Measurements from ENCODE around the gene RBM39.

GRCh38 chr20:35774391-35774790 is 32.3 kb upstream of the RBM39 start:
- TF ChIP-seq CTCF (IDR thresholded peaks at IDR 0.05) (no peak), POLR2A (IDR thresholded peaks at IDR 0.05) (no peak)

Measured in lower leg skin (tissue), 3 donors.